GM21723 (cell line): ENCODE results near the gene WWOX.

ENCODE experiments used
- ATAC-seq: cut with Tn5 transposase; IDR thresholded peaks from one replicate; pipeline ENCODE4 v1.9.1; 2021; ENCODE audit warnings: mild to moderate bottlenecking, moderate library complexity; ENCODE audit not compliant: unreplicated experiment

The WWOX gene

DNA sequence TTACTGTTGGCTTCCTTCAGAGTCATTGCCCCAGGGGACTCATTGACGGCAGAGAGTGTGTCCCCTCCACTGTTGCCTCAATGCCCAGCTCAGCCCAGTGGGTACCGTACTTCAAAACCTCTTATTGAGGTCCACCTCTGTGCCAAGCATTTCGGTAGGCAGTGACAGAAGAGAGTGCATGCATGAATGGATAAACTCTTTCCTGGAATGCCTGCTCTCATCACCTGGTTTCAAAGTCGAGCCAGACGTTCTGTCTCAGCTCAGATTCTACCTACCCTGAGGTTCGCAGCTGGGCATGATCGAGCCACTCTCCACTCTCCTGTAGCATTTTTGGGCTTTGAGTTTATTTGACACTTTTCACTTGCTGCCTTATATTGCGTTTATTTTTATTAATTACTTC, 854.1 kb downstream of the WWOX start:
- ATAC-seq, result no peak

DNA sequence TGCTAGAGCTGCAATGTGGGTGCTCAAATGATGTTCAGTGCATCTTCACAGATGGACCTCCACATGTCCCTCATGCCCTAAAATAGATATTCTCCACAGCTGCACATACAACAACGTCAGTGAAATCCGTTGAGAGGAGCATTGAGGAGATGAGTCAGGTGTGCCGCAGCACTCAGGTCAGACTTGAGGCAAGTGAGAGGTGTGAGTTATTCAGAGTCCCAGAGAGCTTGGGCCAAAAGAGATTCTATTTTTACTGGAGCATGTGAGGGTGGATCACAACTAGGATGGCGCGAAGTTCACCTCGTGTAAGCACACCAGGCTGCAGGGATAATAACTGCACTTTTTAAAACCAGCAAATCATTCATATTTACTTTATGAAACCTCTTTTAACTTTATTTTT, 855.8 kb downstream of the WWOX start:
- ATAC-seq, result no peak

DNA sequence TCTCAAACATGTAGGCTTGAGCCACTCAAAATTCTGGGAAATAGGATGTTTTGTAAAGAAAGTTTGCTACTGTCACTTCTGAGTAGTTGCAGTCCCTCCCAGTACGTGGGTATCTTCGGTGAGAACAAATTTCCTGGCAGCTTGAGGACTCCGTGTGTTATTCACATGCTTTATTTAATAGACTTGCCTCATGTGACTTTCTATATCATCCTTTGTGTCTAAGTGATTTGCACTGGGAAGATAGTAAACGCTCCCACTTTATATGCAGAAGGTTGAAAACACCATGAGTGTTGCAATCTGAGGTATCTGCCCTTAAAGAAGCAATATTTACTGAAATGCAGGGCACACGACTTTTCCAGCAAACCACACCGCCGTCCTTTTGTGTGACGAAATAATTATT, 857.4 kb downstream of the WWOX start:
- no peak for ATAC-seq

GRCh38 chr16:78957317-78958100, 858.1 kb downstream of the WWOX start:
- ATAC-seq, result no peak

GRCh38 chr16:78961464-78961863, 862.0 kb downstream of the WWOX start:
- peak; percentile 52 for ATAC-seq

DNA sequence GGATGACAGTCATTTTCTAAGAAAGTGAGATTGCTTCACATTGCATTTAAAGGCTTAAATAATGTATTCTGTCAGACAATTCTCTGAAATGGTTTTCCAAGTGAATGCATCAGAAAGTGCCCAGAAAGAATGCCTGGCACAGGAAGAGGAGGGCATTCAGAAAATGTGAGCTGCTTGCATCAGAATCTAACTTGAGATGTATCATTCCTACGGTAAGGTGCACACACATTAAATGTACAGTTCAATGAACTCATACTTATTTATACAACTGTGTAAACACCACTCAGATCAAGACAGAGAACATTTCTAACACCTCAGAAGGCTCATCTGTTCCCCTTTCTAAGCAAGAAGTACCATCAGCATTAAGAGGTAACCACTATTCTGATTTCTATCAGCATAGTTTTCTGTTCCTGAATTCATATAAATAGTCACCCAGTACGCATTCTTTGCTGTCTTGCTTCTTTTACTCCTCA, 863.0 kb downstream of the WWOX start:
- ATAC-seq, result peak; percentile 93

- ATAC-seq, result no peak
These were observed 868.5 kb downstream of the WWOX start for GRCh38 chr16:78967948-78968347.

GRCh38 chr16:78969721-78970120, 870.3 kb downstream of the WWOX start:
- ATAC-seq, result no peak

- ATAC-seq, result no peak
These were observed 871.2 kb downstream of the WWOX start for GRCh38 chr16:78970650-78971049.

DNA sequence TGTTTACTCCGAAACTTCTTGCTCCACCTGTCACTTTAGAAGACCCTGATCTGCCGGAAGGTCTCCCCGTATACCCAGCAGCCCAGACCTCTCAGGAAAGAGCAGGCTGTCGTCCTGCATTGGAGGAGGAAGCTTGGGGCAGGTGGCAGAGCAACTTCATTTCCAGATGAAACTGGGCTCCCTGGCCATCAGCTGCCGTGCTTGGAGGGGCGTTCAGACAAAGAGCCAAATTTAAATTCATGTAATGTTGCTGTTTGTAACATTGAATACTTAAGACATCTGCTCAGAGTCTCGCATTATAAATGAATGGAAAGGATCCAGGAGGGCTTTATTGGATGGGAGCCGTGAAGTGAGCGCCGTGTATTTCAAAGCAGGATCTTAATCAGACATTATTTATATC, 872.6 kb downstream of the WWOX start:
- no peak for ATAC-seq

DNA sequence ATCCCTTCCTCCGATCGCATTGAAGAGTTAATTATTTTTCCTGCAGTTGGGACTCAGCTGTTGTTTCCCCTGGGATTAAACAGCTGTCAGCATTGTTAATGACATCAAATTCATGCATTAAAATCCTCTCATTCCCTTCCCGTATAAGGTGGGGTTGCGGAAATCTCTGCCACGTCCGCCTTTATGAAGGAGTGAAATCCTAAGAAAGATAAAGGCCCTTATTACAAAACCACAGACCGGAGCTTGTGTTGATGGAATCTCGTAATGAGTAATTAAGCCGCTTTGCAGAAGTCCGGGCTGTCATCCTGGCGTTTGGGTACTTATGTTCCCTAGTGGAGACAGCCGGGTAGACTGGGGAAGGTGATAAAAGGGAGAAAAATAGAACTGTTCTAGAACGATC, 873.5 kb downstream of the WWOX start:
- no peak for ATAC-seq

DNA sequence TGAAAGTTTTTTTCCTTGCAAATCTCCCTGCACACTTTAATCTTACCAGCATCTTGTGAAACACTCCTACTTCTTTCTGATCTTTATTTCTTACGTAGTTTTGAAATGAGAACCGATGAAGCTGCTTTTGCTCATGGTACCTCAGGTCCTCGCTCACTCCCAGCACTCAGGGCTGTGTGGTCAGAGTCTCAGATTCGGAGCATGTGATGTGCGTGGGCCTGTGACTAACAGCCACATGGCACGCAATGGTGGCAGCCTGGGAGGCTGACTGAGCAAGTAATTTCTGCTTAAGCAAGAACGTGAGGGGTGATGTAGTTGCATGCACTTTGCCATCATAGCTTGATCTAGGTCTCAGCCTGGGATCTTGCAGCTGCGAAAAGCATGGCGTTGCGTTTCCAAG, 876.8 kb downstream of the WWOX start:
- ATAC-seq, result no peak

DNA sequence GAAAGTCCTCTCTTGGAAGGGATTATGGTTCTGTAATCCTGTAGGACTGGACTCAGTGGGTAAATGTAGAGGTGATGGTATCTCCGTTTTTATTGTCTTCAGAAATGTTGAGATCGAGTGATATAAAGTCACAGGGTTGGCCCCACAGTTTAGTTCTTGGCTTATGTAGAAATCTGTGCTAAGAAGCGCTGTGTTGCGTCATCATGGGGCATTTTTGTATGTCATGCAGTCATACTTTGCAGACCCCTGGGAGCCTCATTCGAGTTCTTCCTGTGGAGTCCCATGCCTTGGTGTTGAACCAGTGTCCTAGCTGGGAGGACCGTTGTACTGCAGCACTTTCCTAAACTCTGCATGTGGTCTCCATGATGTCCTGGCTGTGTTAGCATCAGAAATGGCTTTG, 881.4 kb downstream of the WWOX start:
- no peak for ATAC-seq

- ATAC-seq, result no peak
These were observed 882.8 kb downstream of the WWOX start for GRCh38 chr16:78982096-78982744.

DNA sequence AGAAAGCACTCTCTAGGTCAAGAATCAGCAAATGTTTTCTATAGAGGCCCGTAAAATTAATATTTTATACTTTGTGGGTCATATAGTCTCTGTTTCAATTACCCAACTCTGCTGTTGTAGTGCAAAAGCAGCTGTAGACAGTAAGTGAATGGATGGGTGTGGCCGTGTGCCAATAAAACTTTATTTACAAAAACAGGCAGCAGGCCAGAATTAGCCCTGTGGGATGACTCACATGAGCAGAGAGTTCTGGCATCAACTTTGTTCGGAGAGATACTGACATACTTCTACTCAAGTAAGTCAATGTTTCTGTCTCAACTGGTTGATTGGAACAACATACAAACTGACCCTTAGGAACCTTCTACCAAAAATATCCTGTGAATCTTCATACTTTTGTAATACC, 884.9 kb downstream of the WWOX start:
- no peak for ATAC-seq

DNA sequence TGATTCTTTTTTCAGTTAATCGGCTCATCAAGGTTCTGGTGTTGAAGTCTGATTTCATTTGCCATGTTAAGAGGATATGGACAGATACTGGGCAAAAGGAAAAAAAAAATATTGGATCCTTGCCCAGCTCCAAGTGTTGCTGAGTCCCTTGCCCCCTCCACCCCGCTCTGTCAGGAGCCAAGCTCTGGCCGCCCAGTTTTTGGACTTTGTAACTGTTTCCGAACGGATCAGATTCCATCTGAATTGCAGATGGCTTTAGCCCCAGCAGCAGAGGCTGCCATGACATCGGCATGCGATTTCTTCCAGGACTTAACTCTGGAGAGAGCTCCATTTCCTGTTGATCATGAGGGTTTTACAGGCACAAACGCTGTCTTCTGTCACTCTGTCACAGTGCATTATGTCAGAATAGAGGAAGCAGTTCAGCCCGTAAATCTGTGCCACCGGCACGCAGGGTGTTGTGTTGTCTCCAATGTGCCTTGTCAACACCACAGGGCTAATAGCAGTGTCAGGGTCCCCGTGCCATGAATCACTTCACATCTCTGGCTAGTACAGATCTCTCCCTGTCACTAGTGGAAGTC, 885.5 kb downstream of the WWOX start:
- no peak for ATAC-seq

GRCh38 chr16:78985716-78986605, 886.5 kb downstream of the WWOX start:
- no peak for ATAC-seq

GRCh38 chr16:78987666-78988065, 888.2 kb downstream of the WWOX start:
- ATAC-seq, result no peak

- ATAC-seq, result no peak
These were observed 889.0 kb downstream of the WWOX start for GRCh38 chr16:78988361-78988969.

- no peak for ATAC-seq
These were observed 890.9 kb downstream of the WWOX start for GRCh38 chr16:78990309-78990701.

GRCh38 chr16:78992001-78992400, 892.5 kb downstream of the WWOX start:
- ATAC-seq, result no peak
